K562 (cell line): Measurements from ENCODE around the gene PPIL4. TPM values are rescaled to one million over a fixed set of nuclear protein-coding genes. Genes with fewer than 3 reads are reported as not detected.

Experiments
- ATF2 ChIP-seq: sonication (generic); formaldehyde crosslinking; IDR thresholded peaks from 2 replicates; pipeline ENCODE4 v1.8.1; 2022; ENCODE audit warnings: missing genetic modification reagents
- CTCF ChIP-seq, 3 experiments: IDR thresholded peaks in 2 of 3; conservative IDR thresholded peaks in 1 of 3; 2 replicates each; pipeline ENCODE4 v1.5.1; 2011 to 2012; ENCODE audit warnings: low read length in 3 of 3, mild to moderate bottlenecking in 3 of 3, control low read depth in 2 of 3, improper control_type of control experiment in 1 of 3, inconsistent platforms in 1 of 3, low read depth in 1 of 3, mixed read lengths in 1 of 3, moderate library complexity in 1 of 3; ENCODE audit not compliant: insufficient read depth in 2 of 3
- E2F8 ChIP-seq: fragments of 450-650 bp; IDR thresholded peaks from 2 replicates; pipeline ENCODE4 v1.7.1; 2018; ENCODE audit warnings: mild to moderate bottlenecking, low read depth; ENCODE audit not compliant: partially characterized antibody
- ETV5 ChIP-seq: sonication (generic); formaldehyde crosslinking; IDR thresholded peaks from 2 replicates; pipeline ENCODE4 v1.4.0; 2020; ENCODE audit warnings: low read depth, mild to moderate bottlenecking, missing genetic modification reagents
- FOSL1 ChIP-seq: fragments of 200-800 bp; sonication (Bioruptor generic); conservative IDR thresholded peaks from 2 replicates; pipeline ENCODE4 v1.6.1; 2016; ENCODE audit warnings: missing genetic modification characterization, missing compliant biosample characterization
- HDAC1 ChIP-seq, 2 experiments: fragments of 450-650 bp; IDR thresholded peaks; 2 replicates each; pipeline ENCODE4 v1.6.1; 2016 to 2017; ENCODE audit warnings: inconsistent platforms in 1 of 2, mild to moderate bottlenecking in 1 of 2, moderate library complexity in 1 of 2
- HIVEP1 ChIP-seq: fragments of 250-450 bp; sonication (Bioruptor Pico); IDR thresholded peaks from 2 replicates; pipeline ENCODE4 v1.4.0; 2020; ENCODE audit warnings: mild to moderate bottlenecking
- HNRNPL ChIP-seq: fragments of 200-400 bp; formaldehyde crosslinking; IDR thresholded peaks from 2 replicates; pipeline ENCODE4 v1.6.1; 2017; ENCODE audit warnings: low read depth, mild to moderate bottlenecking, low read length
- JUN ChIP-seq, 2 experiments: sonication (generic) in 1 of 2; formaldehyde crosslinking in 1 of 2; IDR thresholded peaks; 2 replicates each; pipeline versions ENCODE4 v1.6.1 to v1.8.0; 2012 to 2022; ENCODE audit warnings: borderline replicate concordance in 2 of 2, mild to moderate bottlenecking in 2 of 2, improper control_type of control experiment in 1 of 2, low read depth in 1 of 2, low read length in 1 of 2, missing genetic modification reagents in 1 of 2
- KDM2B ChIP-seq: fragments of 250-450 bp; sonication (Bioruptor Pico); IDR thresholded peaks from 2 replicates; pipeline ENCODE4 v1.8.0; 2021; ENCODE audit warnings: mild to moderate bottlenecking, moderate library complexity
- MEF2A ChIP-seq: IDR thresholded peaks from 2 replicates; pipeline ENCODE4 v1.6.1; 2011; ENCODE audit warnings: low read depth, mild to moderate bottlenecking, low read length, moderate library complexity; ENCODE audit not compliant: control insufficient read depth
- RBM22 ChIP-seq: fragments of 200-400 bp; formaldehyde crosslinking; IDR thresholded peaks from 2 replicates; pipeline ENCODE4 v1.6.1; 2018; ENCODE audit warnings: low read length, low read depth; ENCODE audit not compliant: poor library complexity, severe bottlenecking
- RUNX1 ChIP-seq: sonication (generic); IDR thresholded peaks from 2 replicates; pipeline ENCODE4 v1.6.1; 2016; ENCODE audit warnings: antibody characterized with exemption, low read depth
- SREBF2 ChIP-seq: sonication (generic); formaldehyde crosslinking; IDR thresholded peaks from 2 replicates; pipeline ENCODE4 v1.4.0; 2020; ENCODE audit warnings: mild to moderate bottlenecking, missing genetic modification reagents
- TAF9B ChIP-seq: fragments of 450-650 bp; IDR thresholded peaks from 2 replicates; pipeline ENCODE4 v1.6.1; 2018; ENCODE audit warnings: mild to moderate bottlenecking; ENCODE audit not compliant: partially characterized antibody
- TSC22D4 ChIP-seq: fragments of 450-650 bp; IDR thresholded peaks from 2 replicates; pipeline ENCODE4 v1.6.1; 2016; ENCODE audit warnings: missing genetic modification characterization, missing biosample characterization, control low read depth
- USF1 ChIP-seq: sonication (generic); formaldehyde crosslinking; IDR thresholded peaks from 2 replicates; pipeline ENCODE4 v1.9.0; 2022; ENCODE audit warnings: mild to moderate bottlenecking, missing genetic modification reagents
- ZC3H4 ChIP-seq: sonication (generic); formaldehyde crosslinking; IDR thresholded peaks from 2 replicates; pipeline ENCODE4 v1.9.0; 2021; ENCODE audit warnings: missing genetic modification reagents, borderline replicate concordance
- ZNF655 ChIP-seq: fragments of 250-450 bp; sonication (Bioruptor Pico); IDR thresholded peaks from 2 replicates; pipeline ENCODE4 v1.5.0; 2021
- polyA plus RNA-seq, 8 experiments: library from polyadenylated mRNA; depleted of rRNA in 4 of 8; stranded (reverse) in 5 of 8; unstranded in 3 of 8; fragments of >200 nt; fragmentation: Nextera tagmentation in 2 of 8; fragmentation: Illumina TruSeq in 1 of 8; extraction: Ambion mirVana in 2 of 8; extraction: Trizol in 1 of 8; gene quantifications; 2 replicates each; pipeline versions ENCODE4 v1.2.1 to v1.2.3, GENCODE V29; 2011 to 2014; ENCODE audit warnings: inconsistent platforms in 1 of 8, missing spikeins in 1 of 8
- total RNA-seq, 7 experiments: library from RNA; depleted of rRNA in 6 of 7; stranded (reverse); fragments of >200 nt in 6 of 7; fragmentation: Illumina TruSeq in 2 of 7; extraction: Trizol in 2 of 7; gene quantifications; 2 replicates each; pipeline versions ENCODE4 v1.2.1 to v1.2.3, GENCODE V29; 2011 to 2021; ENCODE audit warnings: low replicate concordance in 1 of 7

The PPIL4 gene
- total and polyA plus RNA-seq, 9 of the 15 experiments (the other 6 are each of a cell fraction or from before 2014, with no cell fraction given) = 14.5 to 55.2 (median 45.9) TPM

- TF ChIP-seq ZNF655 (CRISPR knock-in tag) (no peak), HDAC1 (IDR thresholded peaks at IDR 0.05) (peak in 1 of 2 experiments; percentile 97; a peak in 3 of 4 replicates), ETV5 (CRISPR knock-in tag) (peak; percentile 98), ZC3H4 (CRISPR knock-in tag) (no peak), JUN (IDR thresholded peaks at IDR 0.05; ENCODE audit: borderline replicate concordance, low read depth, low read length) (peak; percentile 54; the same call in 1 of the 2 replicates), JUN (CRISPR knock-in tag; IDR thresholded peaks at IDR 0.05; ENCODE audit: borderline replicate concordance) (0 out of 2 replicates have a peak, but pooled peaks have one; percentile 79), MEF2A (no peak), ATF2 (CRISPR knock-in tag) (no peak; the same call in 1 of the 2 replicates), FOSL1 (tag) (peak; percentile 73), RBM22 (peak; percentile 57), SREBF2 (CRISPR knock-in tag) (no peak), HIVEP1 (CRISPR knock-in tag) (no peak), E2F8 (peak; percentile 96), KDM2B (CRISPR knock-in tag) (no peak), CTCF (IDR thresholded peaks at IDR 0.05 in 2 of 3, conservative IDR thresholded peaks at IDR 0.05 in 1 of 3; ENCODE audit: insufficient read depth in 2 of 3, low read depth in 1 of 3, low read length in 3 of 3) (peak; percentile 71 to 99 (median 84)), HNRNPL (no peak), TAF9B (peak; percentile 81), USF1 (peak; percentile 73), TSC22D4 (tag) (no peak), RUNX1 (no peak)
Measured at GRCh38 chr6:149545754-149546471, at the start of gene PPIL4 (continued).
